22Rv1 (cell line): ENCODE data around the gene DDI2.
"Not testable (repeated sequence)": the region's sequence is repeated elsewhere in the genome, so short reads cannot be mapped to it uniquely, and the experiment has no call there.

Source experiments
- H3K27ac ChIP-seq: fragments of 450-650 bp; 2 replicates; pipeline ENCODE4 v1.5.1; 2017
- ZFX ChIP-seq: fragments of 450-650 bp; IDR thresholded peaks from 2 replicates; pipeline ENCODE4 v1.6.1; 2017; ENCODE audit warnings: antibody characterized with exemption, borderline replicate concordance
- TF ChIP-seq, protein P1 (sequence below): fragments of 450-650 bp; IDR thresholded peaks from 2 replicates; pipeline ENCODE4 v1.5.1; 2017; ENCODE audit warnings: mild to moderate bottlenecking

The DDI2 gene

DNA sequence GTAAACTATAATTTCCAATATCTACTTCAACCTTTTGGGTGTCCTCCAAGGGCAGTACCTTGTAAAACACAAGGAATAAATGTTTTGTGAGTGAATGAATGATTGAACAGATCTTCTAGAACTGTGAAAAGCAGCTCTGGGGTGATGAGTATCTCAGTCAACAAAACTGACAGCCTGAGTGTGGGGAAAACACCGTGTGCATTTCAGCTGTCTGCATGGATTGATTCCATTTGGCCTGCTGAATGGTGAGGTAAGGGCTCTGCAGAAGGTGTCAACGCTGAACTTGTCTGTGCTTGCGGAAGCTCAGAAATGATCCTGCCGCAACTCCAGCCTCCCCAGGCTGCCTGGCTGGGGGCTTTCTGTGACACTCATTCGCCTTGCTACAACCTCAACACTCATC is 25.0 kb upstream of the DDI2 start:
- no peak for TF ChIP-seq ZFX
- TF ChIP-seq, protein P1, sequence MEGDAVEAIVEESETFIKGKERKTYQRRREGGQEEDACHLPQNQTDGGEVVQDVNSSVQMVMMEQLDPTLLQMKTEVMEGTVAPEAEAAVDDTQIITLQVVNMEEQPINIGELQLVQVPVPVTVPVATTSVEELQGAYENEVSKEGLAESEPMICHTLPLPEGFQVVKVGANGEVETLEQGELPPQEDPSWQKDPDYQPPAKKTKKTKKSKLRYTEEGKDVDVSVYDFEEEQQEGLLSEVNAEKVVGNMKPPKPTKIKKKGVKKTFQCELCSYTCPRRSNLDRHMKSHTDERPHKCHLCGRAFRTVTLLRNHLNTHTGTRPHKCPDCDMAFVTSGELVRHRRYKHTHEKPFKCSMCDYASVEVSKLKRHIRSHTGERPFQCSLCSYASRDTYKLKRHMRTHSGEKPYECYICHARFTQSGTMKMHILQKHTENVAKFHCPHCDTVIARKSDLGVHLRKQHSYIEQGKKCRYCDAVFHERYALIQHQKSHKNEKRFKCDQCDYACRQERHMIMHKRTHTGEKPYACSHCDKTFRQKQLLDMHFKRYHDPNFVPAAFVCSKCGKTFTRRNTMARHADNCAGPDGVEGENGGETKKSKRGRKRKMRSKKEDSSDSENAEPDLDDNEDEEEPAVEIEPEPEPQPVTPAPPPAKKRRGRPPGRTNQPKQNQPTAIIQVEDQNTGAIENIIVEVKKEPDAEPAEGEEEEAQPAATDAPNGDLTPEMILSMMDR, result no peak
- no peak overlapping the region for H3K27ac ChIP-seq

DNA sequence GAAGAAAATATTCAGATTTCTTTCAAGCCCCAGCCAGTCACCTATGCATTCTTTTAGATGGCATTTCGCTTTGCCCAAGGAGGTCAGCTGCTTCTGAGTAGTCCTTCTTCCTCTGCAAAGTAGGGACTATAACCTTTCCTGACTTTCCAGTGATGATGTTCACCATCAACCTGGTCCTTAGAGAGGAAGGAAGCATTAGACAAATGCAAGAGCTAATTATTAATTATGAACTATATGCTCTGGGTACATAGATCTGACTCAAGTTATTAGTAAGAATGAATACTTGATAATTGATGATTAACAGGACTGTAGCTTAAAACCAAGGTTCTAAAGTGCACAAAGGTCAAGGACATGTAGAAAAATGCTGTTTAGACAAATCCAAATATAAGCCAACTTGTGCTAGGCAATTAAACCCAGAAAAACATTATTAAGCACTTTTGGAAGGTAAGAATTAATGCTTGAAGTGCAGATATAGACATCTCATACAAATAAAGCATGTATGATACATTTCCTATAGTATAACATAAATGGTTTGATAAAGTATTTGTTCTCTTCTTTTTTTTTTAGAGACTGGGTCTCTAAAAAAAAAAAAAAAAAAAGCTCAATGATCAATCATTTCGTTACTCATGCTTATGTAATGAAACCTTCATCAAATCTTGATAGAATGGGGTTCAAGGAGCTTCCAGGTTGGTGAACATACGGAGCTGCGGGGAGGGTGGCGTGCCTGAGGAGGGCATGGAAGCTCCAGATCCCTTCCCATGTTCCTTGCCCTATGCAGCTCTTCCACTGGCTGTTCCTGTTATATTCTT is 21.2 kb upstream of the DDI2 start:
- H3K27ac ChIP-seq, result no peak overlapping the region
- TF ChIP-seq ZFX, result no peak
- TF ChIP-seq, protein P1, result no peak

DNA sequence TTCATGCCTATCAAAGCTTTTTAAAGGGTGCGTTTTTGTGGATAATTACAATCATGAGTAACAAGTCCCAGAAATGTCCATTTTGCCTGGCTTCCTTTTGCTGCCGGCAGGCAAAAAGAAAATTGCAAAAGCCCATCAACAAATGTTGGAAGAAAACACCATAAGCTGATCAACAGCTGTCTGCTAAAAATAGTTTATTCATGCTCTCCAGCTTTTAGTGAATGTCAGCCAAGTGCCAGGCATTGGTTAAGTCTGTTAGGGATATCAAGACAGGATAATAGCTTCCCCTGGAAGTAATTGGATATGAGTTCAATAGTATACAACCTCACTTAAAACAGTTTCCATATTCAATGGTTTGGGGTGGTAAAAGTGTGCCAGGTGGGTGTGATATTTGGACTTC is 18.8 kb upstream of the DDI2 start:
- no peak overlapping the region for H3K27ac ChIP-seq

DNA sequence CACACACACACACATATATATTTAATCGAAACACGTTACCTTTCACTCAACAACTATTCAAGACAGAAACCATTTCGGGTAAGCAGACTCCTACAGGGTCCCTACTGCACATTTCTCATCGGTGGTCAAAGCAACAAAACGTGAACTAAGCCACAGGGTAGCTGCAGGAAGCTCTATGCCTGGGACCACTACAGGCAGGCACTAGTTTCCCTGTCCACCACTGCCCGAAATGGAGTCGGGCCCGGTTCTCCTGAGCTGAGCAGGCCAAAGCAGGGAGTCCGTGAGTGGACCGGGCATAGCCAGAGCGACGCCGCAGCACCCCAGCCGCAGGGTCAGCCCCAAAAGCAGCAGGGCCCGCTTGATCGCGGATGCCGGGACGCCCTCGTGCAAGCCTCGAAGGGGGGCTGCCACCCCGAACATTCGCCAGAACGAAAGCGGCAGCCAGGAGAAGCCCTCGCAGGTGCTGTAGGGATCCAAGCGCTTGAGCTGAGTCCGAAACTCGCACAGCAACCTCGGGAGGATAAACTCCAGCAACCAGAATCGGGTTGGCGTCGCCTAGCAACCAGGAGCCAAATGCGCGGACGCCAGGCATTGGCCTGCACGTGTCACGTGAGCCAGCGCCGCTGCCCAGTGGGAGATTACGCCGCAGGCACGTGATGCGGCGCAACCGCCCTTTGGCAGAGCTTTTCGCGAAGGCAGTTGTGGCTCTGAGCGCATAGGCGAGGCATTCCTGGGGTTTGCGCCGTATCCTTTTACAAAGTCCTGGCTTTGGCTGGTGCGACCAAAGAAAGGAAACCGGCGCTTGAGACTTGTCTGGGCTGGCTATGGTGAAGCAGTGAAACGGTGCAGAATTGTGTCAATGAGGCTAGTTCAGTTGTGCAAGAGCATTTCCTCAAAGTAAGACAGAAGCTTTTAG is 13.9 kb upstream of the DDI2 start:
- H3K27ac ChIP-seq, result peak overlapping the region; percentile 86
- TF ChIP-seq ZFX, result no peak
- TF ChIP-seq, protein P1, result no peak

More for the DNA sequence above, 18.8 kb upstream of the DDI2 start:
- TF ChIP-seq, protein P1, result no peak
- no peak for TF ChIP-seq ZFX

DNA sequence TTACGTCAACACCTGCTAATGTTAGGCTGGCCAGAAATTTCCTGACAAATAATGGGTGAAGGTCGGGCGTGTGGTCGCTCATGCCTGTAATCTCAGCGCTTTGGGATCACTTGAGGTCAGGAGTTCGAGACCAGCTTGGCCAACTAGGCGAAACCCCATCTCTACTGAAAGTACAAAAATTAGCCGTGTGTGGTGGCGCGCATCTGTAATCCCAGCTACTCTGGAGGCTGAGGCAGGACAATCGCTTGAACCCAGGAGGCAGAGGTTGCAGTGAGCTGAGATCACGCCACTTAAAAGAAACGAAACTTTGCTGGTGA is 13.3 kb upstream of the DDI2 start:
- peak overlapping the region; percentile 86 for H3K27ac ChIP-seq

DNA sequence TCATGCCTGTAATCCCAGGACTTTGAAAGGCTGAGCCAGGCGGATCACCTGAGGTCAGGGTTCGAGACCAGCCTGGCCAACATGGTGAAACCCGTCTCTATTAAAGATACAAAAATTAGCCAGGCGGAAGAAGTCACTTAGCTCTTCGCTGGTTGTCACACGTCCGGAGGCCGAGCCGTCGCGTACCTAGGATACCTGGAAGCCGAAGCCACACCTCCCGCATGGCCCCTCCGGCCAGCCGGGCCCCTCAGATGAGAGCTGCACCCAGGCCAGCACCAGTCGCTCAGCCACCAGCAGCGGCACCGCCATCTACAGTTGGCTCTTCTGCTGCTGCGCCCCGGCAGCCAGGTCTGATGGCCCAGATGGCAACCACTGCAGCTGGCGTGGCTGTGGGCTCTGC is 12.9 kb upstream of the DDI2 start:
- not testable (repeated sequence) for H3K27ac ChIP-seq

DNA sequence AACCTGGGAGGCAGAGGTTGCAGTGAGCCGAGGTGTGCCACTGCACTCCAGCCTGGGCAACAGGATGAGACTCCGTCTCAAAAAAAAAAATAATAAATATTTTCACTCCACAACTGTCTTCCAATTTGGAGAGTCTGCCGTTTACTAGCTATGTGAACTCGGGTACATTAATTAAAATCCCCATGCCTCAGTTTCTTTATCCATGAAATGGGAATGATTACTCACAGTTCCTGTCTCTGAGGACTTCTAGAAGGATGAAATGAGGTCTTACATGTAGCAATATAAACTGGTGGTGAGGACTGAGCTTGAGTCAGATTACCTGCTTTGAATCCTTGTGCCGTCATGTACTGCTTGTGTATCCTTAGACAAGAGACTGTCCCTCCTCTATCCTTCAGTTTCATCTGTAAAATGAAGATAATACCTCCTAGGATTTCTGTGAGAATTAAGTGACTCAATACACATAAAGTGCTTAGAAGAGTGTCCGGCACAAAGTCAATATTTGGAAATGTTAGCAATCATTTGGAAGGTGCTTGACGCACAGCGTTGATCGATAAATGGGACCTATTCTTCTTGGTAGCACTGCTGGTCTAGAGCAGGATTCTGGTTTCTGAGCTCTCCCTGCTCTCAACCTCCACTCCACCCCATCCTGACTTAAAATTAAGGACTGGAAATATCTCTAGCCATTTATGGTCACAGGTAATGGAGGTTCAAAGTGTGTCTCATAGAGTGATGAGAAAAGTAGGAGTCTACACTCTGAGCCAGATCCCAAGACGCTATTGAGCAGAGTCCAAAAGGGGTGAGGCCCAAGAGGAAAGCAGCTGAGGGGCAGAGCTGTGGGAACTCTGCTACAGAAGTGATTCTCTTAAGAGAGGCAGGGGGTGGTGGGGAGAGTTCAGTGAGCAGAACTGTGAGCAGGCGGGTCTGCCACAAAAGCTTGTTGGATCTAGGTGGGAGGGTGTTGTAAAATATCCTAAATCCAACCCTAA is 11.6 kb upstream of the DDI2 start:
- H3K27ac ChIP-seq, result no peak overlapping the region

More for the DNA sequence above, 11.6 kb upstream of the DDI2 start:
- TF ChIP-seq, protein P1, result no peak
- no peak for TF ChIP-seq ZFX
